HepG2 (cell line): ENCODE data around the gene RGS13. TPM values are rescaled to one million over a fixed set of nuclear protein-coding genes. Genes with fewer than 3 reads are reported as not detected.

Experiments used
- ATAC-seq: fragments of 200-7000 bp; cut with Tn5 transposase; 3 replicates; pipeline ENCODE4 v1.9.1; 2020; ENCODE audit warnings: mild to moderate bottlenecking, moderate library complexity
- BruUV-seq: library from RNA; stranded (reverse); fragments of 400-500 nt; replicated peaks from 2 replicates; lab custom pipeline; 2021; lab: Mats Ljungman, UMichigan
- CTCF ChIA-PET: fragments of 300-600 bp; formaldehyde crosslinking; extraction: SDS; loops from one replicate; lab custom pipeline; 2021; ENCODE audit warnings: low total read pairs, inconsistent platforms, low intra/inter-chr PET ratio; lab: Yijun Ruan, JAX
- POLR2A ChIA-PET: fragments of 350-600 bp; sonication (Branson Sonifier 250); formaldehyde crosslinking; loops from one replicate; lab custom pipeline; 2020; ENCODE audit warnings: antibody characterized with exemption, inconsistent platforms; lab: Yijun Ruan, JAX
- DNase-seq: peaks from one replicate; pipeline ENCODE4 v3.0.0-alpha.2; 2015; ENCODE audit warnings: low spot score
- FAIRE-seq: peaks from 3 replicates; lab custom pipeline; 2011; peaks lifted over from hg19 to GRCh38; lab: Jason Lieb, UNC
- H2AFZ ChIP-seq: one replicate; pipeline ENCODE4 v1.6.1; 2011; ENCODE audit warnings: low read length, inconsistent platforms
- H3K27ac ChIP-seq: fragments of 300-600 bp; 3 replicates; pipeline ENCODE4 v1.8.0; 2011; ENCODE audit warnings: mixed run types, mild to moderate bottlenecking, mixed read lengths, low read length, inconsistent platforms; ENCODE audit not compliant: insufficient read depth; ENCODE audit errors: extremely low read length
- H3K27me3 ChIP-seq, 2 experiments: fragments of 200-600 bp in 1 of 2; 2 replicates in 1 of 2; 3 replicates in 1 of 2; pipeline versions ENCODE4 v1.6.0 to v1.8.0; 2011; ENCODE audit warnings: low read length in 2 of 2, mild to moderate bottlenecking in 2 of 2, moderate library complexity in 2 of 2, inconsistent platforms in 1 of 2; ENCODE audit not compliant: insufficient read depth in 2 of 2, control insufficient read depth in 1 of 2
- H3K36me3 ChIP-seq, 2 experiments: fragments of 200-600 bp in 1 of 2; replicated peaks in 1 of 2; 2 replicates in 1 of 2; 3 replicates in 1 of 2; pipeline versions ENCODE4 v1.5.1 to v1.8.0; 2011; ENCODE audit warnings: low read length in 2 of 2, inconsistent platforms in 1 of 2; ENCODE audit not compliant: insufficient read depth in 2 of 2, control insufficient read depth in 1 of 2
- H3K4me1 ChIP-seq: 2 replicates; pipeline ENCODE4 v1.5.1; 2012; ENCODE audit warnings: low read length, inconsistent platforms; ENCODE audit not compliant: insufficient read depth
- H3K4me2 ChIP-seq: 2 replicates; pipeline ENCODE4 v1.6.0; 2011; ENCODE audit warnings: low read depth, low read length, inconsistent platforms
- H3K4me3 ChIP-seq, 3 experiments: fragments of 200-600 bp in 1 of 3; sonication (generic), shearing (Covaris generic) in 1 of 3; replicated peaks in 1 of 3; 2 replicates each; pipeline ENCODE4 v1.5.1; 2011 to 2016; ENCODE audit warnings: low read length in 3 of 3, inconsistent platforms in 2 of 3, low read depth in 2 of 3, mild to moderate bottlenecking in 2 of 3, control low read depth in 1 of 3, mixed read lengths in 1 of 3; ENCODE audit not compliant: insufficient read depth in 1 of 3
- H3K79me2 ChIP-seq: one replicate; pipeline ENCODE4 v1.6.1; 2011; ENCODE audit warnings: low read length, inconsistent platforms; ENCODE audit not compliant: insufficient read depth
- H3K9ac ChIP-seq: 2 replicates; pipeline ENCODE4 v1.6.0; 2011; ENCODE audit warnings: mild to moderate bottlenecking, low read depth, low read length, inconsistent platforms; ENCODE audit not compliant: insufficient read depth
- H3K9me3 ChIP-seq: 2 replicates; pipeline ENCODE4 v1.5.1; 2012; ENCODE audit warnings: mild to moderate bottlenecking, low read length
- H4K20me1 ChIP-seq: 2 replicates; pipeline ENCODE4 v1.6.0; 2011; ENCODE audit warnings: inconsistent platforms, mild to moderate bottlenecking, low read length, moderate library complexity; ENCODE audit not compliant: insufficient read depth
- CREB1 ChIP-seq, 2 experiments: fragments of 450-650 bp in 1 of 2; IDR thresholded peaks; 2 replicates each; pipeline ENCODE4 v1.6.1; 2016 to 2017; ENCODE audit warnings: control low read depth in 1 of 2, mild to moderate bottlenecking in 1 of 2, missing compliant biosample characterization in 1 of 2, missing genetic modification characterization in 1 of 2
- KDM3A ChIP-seq: IDR thresholded peaks from 2 replicates; pipeline ENCODE4 v1.6.1; 2018; ENCODE audit warnings: low read depth, missing compliant biosample characterization
- PHF5A ChIP-seq: IDR thresholded peaks from one replicate; pipeline ENCODE4 v1.6.1; 2018; ENCODE audit warnings: low read depth, missing genetic modification reagents; ENCODE audit not compliant: unreplicated experiment
- RFX3 ChIP-seq: IDR thresholded peaks from 2 replicates; pipeline ENCODE4 v1.6.1; 2016; ENCODE audit warnings: missing biosample characterization, missing genetic modification reagents
- ZNF749 ChIP-seq: sonication (generic); formaldehyde crosslinking; IDR thresholded peaks from 2 replicates; pipeline ENCODE4 v1.8.0; 2022; ENCODE audit warnings: mild to moderate bottlenecking, missing genetic modification reagents, moderate library complexity, borderline replicate concordance
- WGBS: methylation state at CpG from one replicate; pipeline ENCODE4 v1.1.6; 2017; ENCODE audit warnings: low lambda C conversion rate; 5-methylcytosine and 5-hydroxymethylcytosine counted together
- in situ Hi-C: cut with HindIII; loops from 2 replicates; pipeline ENCODE4 v1.10.0; 2017; ENCODE audit warnings: low pct_unique_long_range_greater_than_20kb; ENCODE audit not compliant: extremely low pct_ligation_motif_present
- intact Hi-C: fragments of 100-400 bp; cut with micrococcal nuclease; formaldehyde crosslinking; loops from one replicate; pipeline ENCODE4 v1.10.0; 2022; ENCODE audit not compliant: unreplicated experiment
- polyA plus RNA-seq, 8 experiments: library from polyadenylated mRNA; depleted of rRNA in 3 of 8; stranded (reverse) in 7 of 8; unstranded in 1 of 8; fragments of >200 nt; fragmentation: Illumina TruSeq in 4 of 8; extraction: Trizol in 4 of 8; gene quantifications; 2 replicates each; pipeline versions ENCODE4 v1.2.1 to v1.2.3, GENCODE V29; 2011 to 2016; ENCODE audit warnings: low read depth in 4 of 8, missing spikeins in 1 of 8, mixed read lengths in 1 of 8; ENCODE audit not compliant: insufficient read depth in 1 of 8
- total RNA-seq, 5 experiments: library from RNA; depleted of rRNA; stranded (reverse); fragments of >200 nt; fragmentation: Illumina TruSeq; extraction: Trizol; gene quantifications; 2 replicates each; pipeline ENCODE4 v1.2.3, GENCODE V29; 2016; ENCODE audit warnings: low read depth in 1 of 5

RGS13 gene
- total and polyA plus RNA-seq, 2 of the 13 experiments (the other 11 are each of a cell fraction or from before 2014, with no cell fraction given) = not detected

DNA sequence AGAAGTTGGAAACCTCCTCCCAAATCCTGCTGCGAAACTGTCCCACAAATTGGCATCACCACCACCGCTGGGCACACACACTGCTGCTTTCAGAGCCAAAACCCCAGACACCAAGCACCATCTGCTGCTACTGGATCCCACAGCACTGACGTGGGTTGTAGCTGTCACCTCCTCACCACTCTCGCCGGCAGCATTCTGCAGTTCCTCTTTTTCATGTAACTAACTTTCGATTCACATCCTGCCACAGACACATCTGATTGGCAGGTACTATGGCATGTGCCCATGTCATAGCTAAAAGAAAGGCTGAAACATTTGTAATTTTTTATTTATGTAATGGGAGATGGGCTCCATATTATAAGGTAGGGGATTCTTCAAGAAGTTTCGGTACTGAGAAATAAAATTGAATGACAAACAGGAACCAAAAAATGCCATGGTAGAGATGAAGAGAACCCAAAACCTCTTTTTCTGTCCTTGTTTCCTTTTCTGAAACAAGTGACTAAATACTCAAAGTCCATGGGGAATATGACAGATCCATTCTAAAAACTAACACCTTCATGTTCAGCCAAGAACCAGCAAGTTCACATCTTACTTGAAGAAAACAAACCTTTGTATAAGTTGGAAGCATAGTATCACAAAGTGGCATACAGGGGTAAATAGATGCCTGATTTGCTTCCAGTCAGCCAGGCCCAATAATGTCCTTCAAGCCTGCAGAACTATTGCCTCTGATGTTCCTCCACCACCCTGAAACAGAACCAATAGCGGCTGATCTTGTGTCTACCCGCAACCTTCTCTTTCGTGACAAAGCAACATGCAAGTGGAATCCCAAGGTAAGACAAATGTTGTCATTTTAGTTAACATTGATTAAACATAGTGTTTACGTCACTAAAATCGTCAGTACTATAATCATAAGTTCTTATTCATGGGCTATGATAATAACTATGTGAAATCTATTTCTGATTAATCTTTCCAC, 26.6 kb upstream of the RGS13 start:
- H3K36me3 ChIP-seq = no peaks in the 10 kb centered on the region
- FAIRE-seq (no peak), DNase-seq (no peak)
- no peaks in the 10 kb centered on the region for H3K79me2 ChIP-seq
- no peak overlapping the region for H3K27ac ChIP-seq
- in situ Hi-C loops (loop anchor here (5.0 kb wide), 1 partner anchor 132 kb away; no protein-coding TSS in a partner anchor), intact Hi-C loops (loop anchor here (1.0 to 5.0 kb wide), 2 partner anchors 132 to 198 kb away; partner anchors contain the start of gene RGS2)
- no peak overlapping the region for H3K4me2 ChIP-seq
- H3K4me1 ChIP-seq = 0 out of 2 replicates have a peak, but pooled peaks cover 13% of the 10 kb centered on the region
- WGBS = 42% methylated on average over 12 of the region's 12 CpGs
- CTCF ChIA-PET = interaction anchor here (1.0 to 3.1 kb wide), 3 partner anchors 131 to 422 kb away, joined by 3 to 12 read pairs (median 8); no protein-coding TSS in a partner anchor
- H2AFZ ChIP-seq = no peak overlapping the region
- no peaks in the 10 kb centered on the region for H3K9me3 ChIP-seq
- BruUV-seq = no TSS peak
- TF ChIP-seq ZNF749 (CRISPR knock-in tag) = no peak
- no peak for TF ChIP-seq PHF5A (CRISPR knock-in tag)
- TF ChIP-seq KDM3A (CRISPR knock-in tag) = no peak
- no peak for TF ChIP-seq RFX3 (CRISPR knock-in tag)
- TF ChIP-seq CREB1 (IDR thresholded peaks at IDR 0.05) = 0 out of 2 replicates have a peak, but pooled peaks have one; percentile 21
- TF ChIP-seq CREB1 (CRISPR knock-in tag; IDR thresholded peaks at IDR 0.05) = no peak
- TF ChIP-seq, all 625 proteins: peak for 1
- Histone ChIP-seq H3K9ac (no peak overlapping the region), H4K20me1 (no peaks in the 10 kb centered on the region), H3K27me3 (no peaks in the 10 kb centered on the region), H3K4me3 (no peak overlapping the region)
- no peak for ATAC-seq
- POLR2A ChIA-PET = no interaction called here
